ENCODE data around the gene PFKL.

PFKL gene

GRCh38 chr21:44313451-44313850, 13.6 kb downstream of the PFKL start:
- TF ChIP-seq CTCF (IDR thresholded peaks at IDR 0.05; ENCODE audit: low read depth, low read length, missing control alignments): no peak

DNA sequence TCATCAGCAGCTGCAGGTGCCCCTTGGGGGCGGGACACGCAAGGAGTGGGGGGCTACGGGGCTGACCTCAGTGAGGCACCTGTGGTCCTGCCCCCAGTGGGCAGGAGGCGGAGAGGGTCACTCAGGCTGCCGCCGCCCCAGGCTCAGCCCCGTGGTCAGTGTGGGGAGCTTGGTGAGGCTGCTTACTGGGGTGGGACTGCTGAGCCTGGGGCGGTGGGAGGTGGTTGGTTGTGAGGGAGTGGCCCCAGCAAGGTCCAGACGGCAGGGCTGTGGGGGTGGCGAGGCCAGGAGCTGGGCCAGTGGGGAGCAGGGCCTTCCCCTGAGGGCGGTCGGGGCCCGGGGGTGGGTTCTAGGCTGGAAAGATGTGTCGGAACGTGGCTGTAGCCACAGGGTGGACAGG, 14.3 kb downstream of the PFKL start:
- no peak for TF ChIP-seq CTCF (IDR thresholded peaks at IDR 0.05; ENCODE audit: low read depth, low read length, missing control alignments)
- no peak for DNase-seq (ENCODE audit: low read depth)
- no peak overlapping the region for H3K4me3 ChIP-seq (ENCODE audit: low read depth, low read length)

More at GRCh38 chr21:44313451-44313850, 13.6 kb downstream of the PFKL start:
- no peak overlapping the region for H3K4me3 ChIP-seq (ENCODE audit: low read depth, low read length)
- DNase-seq (ENCODE audit: low read depth): no peak

GRCh38 chr21:44314561-44314960, 14.7 kb downstream of the PFKL start:
- no peak overlapping the region for H3K4me3 ChIP-seq (ENCODE audit: low read depth, low read length)
- no peak for DNase-seq (ENCODE audit: low read depth)
- no peak for TF ChIP-seq CTCF (IDR thresholded peaks at IDR 0.05; ENCODE audit: low read depth, low read length, missing control alignments)

- TF ChIP-seq CTCF (IDR thresholded peaks at IDR 0.05; ENCODE audit: low read depth, low read length, missing control alignments): no peak
- DNase-seq (ENCODE audit: low read depth): no peak
- no peak overlapping the region for H3K4me3 ChIP-seq (ENCODE audit: low read depth, low read length)
Observed at GRCh38 chr21:44315691-44316203, 15.9 kb downstream of the PFKL start.

GRCh38 chr21:44316277-44316900, 16.5 kb downstream of the PFKL start:
- H3K4me3 ChIP-seq (ENCODE audit: low read depth, low read length): no peak overlapping the region
- no peak for DNase-seq (ENCODE audit: low read depth)
- TF ChIP-seq CTCF (IDR thresholded peaks at IDR 0.05; ENCODE audit: low read depth, low read length, missing control alignments): no peak

- TF ChIP-seq CTCF (IDR thresholded peaks at IDR 0.05; ENCODE audit: low read depth, low read length, missing control alignments): no peak
- no peak overlapping the region for H3K4me3 ChIP-seq (ENCODE audit: low read depth, low read length)
- DNase-seq (ENCODE audit: low read depth): no peak
Observed at GRCh38 chr21:44317241-44317782, 17.5 kb downstream of the PFKL start.

DNA sequence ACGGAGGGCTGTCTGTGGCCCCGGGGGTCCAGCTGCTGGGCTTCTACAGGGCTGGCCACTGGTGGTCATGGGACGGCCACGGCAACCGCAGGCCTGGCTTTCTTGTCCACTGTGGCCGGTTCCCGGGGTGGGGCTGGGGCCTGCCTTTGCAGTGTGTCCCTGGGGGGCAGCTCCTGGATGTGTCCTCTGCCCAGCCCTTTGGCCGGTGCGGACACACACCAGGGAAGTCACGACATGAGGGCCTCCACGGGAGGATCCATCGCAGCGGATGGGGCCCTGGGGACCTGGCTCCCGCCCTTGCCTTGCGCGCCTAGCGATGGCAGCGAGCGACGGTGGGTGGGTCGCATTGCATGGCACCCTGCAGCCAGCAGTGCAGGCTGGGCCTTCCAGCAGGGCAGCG, 18.0 kb downstream of the PFKL start:
- H3K4me3 ChIP-seq (ENCODE audit: low read depth, low read length): no peak overlapping the region
- TF ChIP-seq CTCF (IDR thresholded peaks at IDR 0.05; ENCODE audit: low read depth, low read length, missing control alignments): no peak
- no peak for DNase-seq (ENCODE audit: low read depth)
